Adrenal gland (tissue), 5 donors: ENCODE results near the gene GRAMD1B.

Source experiments
- POLR2A ChIP-seq, 2 donors: fragments of 450-650 bp; IDR thresholded peaks; one replicate each; pipeline ENCODE4 v1.6.1; 2017; ENCODE audit warnings: antibody characterized with exemption in 2 of 2, mild to moderate bottlenecking in 2 of 2, moderate library complexity in 1 of 2
- TF ChIP-seq, protein P1 (sequence below), 6 experiments: fragments of 450-650 bp in 4 of 6; fragments of 200-600 bp in 2 of 6; sonication (generic) in 1 of 6; IDR thresholded peaks; 1 replicate in 5 of 6; 2 replicates in 1 of 6; pipeline versions ENCODE4 v1.5.1 to v1.8.0; 2016 to 2021; ENCODE audit warnings: antibody characterized with exemption in 6 of 6, mild to moderate bottlenecking in 2 of 6, moderate library complexity in 1 of 6
- donor health status: DM: no; HTN: no; CAD: no.

- no peak for TF ChIP-seq POLR2A (IDR thresholded peaks at IDR 0.05)
- TF ChIP-seq, protein P1, sequence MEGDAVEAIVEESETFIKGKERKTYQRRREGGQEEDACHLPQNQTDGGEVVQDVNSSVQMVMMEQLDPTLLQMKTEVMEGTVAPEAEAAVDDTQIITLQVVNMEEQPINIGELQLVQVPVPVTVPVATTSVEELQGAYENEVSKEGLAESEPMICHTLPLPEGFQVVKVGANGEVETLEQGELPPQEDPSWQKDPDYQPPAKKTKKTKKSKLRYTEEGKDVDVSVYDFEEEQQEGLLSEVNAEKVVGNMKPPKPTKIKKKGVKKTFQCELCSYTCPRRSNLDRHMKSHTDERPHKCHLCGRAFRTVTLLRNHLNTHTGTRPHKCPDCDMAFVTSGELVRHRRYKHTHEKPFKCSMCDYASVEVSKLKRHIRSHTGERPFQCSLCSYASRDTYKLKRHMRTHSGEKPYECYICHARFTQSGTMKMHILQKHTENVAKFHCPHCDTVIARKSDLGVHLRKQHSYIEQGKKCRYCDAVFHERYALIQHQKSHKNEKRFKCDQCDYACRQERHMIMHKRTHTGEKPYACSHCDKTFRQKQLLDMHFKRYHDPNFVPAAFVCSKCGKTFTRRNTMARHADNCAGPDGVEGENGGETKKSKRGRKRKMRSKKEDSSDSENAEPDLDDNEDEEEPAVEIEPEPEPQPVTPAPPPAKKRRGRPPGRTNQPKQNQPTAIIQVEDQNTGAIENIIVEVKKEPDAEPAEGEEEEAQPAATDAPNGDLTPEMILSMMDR (IDR thresholded peaks at IDR 0.05): no peak
Observed at GRCh38 chr11:123384116-123384515, 46.0 kb upstream of the GRAMD1B start.
